Stomach (tissue), 9 donors: Measurements from ENCODE around the gene IPCEF1. TPM values are rescaled to one million over a fixed set of nuclear protein-coding genes. Genes with fewer than 3 reads are reported as not detected.
A peak's percentile ranks its signal among the peaks of the same experiment; 100 is the strongest.

Experiments used
- DNase-seq, 2 donors: peaks; one replicate each; pipeline versions ENCODE4 v3.0.0 to v3.0.0-alpha.2; 2013 to 2019
- H3K27ac ChIP-seq, 5 donors: fragments of 200-600 bp in 4 of 5; sonication (generic) in 4 of 5; one replicate each; pipeline ENCODE4 v1.5.1; 2013 to 2019; ENCODE audit warnings: mild to moderate bottlenecking in 1 of 5, moderate library complexity in 1 of 5
- H3K27me3 ChIP-seq, 3 donors: fragments of 200-600 bp; sonication (generic); one replicate each; pipeline ENCODE4 v1.5.1; 2017 to 2019; ENCODE audit warnings: mixed run types in 1 of 3
- H3K36me3 ChIP-seq, 4 donors: fragments of 200-600 bp; sonication (generic); 1 replicate in 3 of 4; 2 replicates in 1 of 4; pipeline ENCODE4 v1.5.1; 2016 to 2019
- H3K4me1 ChIP-seq, 4 donors: fragments of 200-600 bp; sonication (generic); one replicate each; pipeline ENCODE4 v1.5.1; 2016 to 2019
- H3K4me3 ChIP-seq, 4 donors: fragments of 200-600 bp; sonication (generic) in 3 of 4; one replicate each; pipeline ENCODE4 v1.5.1; 2016 to 2019; ENCODE audit warnings: mild to moderate bottlenecking in 1 of 4
- H3K9me3 ChIP-seq, 4 donors: fragments of 200-600 bp; sonication (generic); one replicate each; pipeline ENCODE4 v1.5.1; 2016 to 2019
- EP300 ChIP-seq: sonication (generic); formaldehyde crosslinking; IDR thresholded peaks from one replicate; pipeline ENCODE4 v1.6.1; 2017; ENCODE audit warnings: antibody characterized with exemption
- POLR2A ChIP-seq, 4 donors: fragments of 450-650 bp; IDR thresholded peaks; one replicate each; pipeline ENCODE4 v1.6.1; 2016; ENCODE audit warnings: antibody characterized with exemption in 4 of 4, control low read depth in 2 of 4, mild to moderate bottlenecking in 1 of 4, moderate library complexity in 1 of 4
- POLR2AphosphoS5 ChIP-seq, 3 donors: sonication (generic); formaldehyde crosslinking; IDR thresholded peaks; one replicate each; pipeline ENCODE4 v1.6.1; 2016; ENCODE audit warnings: antibody characterized with exemption in 3 of 3
- WGBS, 5 donors: extraction: QIAGEN DNeasy Blood & Tissue Kit in 3 of 5; methylation state at CpG; one replicate each; pipeline versions ENCODE4 v1.1.5 to v1.1.7; 2013 to 2018; 5-methylcytosine and 5-hydroxymethylcytosine counted together
- intact Hi-C: fragments of 100-400 bp; cut with DNase I; formaldehyde crosslinking; loops from one replicate; pipeline ENCODE4 v1.15.1; 2023; ENCODE audit warnings: low total_unique reads
- polyA plus RNA-seq, 3 donors: library from polyadenylated mRNA; stranded (reverse); fragments of 200-250 nt; gene quantifications; one replicate each; pipeline ENCODE4 v1.2.3, GENCODE V29; 2013
- total RNA-seq, 5 donors: library from RNA; depleted of rRNA; stranded (reverse); fragments of >200 nt; gene quantifications; one replicate each; pipeline versions ENCODE4 v1.1.0 to v1.2.3, GENCODE V29; 2014 to 2016
- TF ChIP-seq, protein P1 (sequence below), 7 experiments: fragments of 450-650 bp in 4 of 7; fragments of 200-600 bp in 3 of 7; sonication (generic) in 3 of 7; IDR thresholded peaks; one replicate each; pipeline ENCODE4 v1.5.1; 2016 to 2019; ENCODE audit warnings: antibody characterized with exemption in 7 of 7, control low read depth in 2 of 7, mild to moderate bottlenecking in 1 of 7
- donor health status: healthy with polysubstance abuse.
- donor health status: Bipolar disorder and iron deficiency.
- donor health status: healthy.

Gene IPCEF1
- total and polyA plus RNA-seq, 8 donors, result under 0.01 to 47.1 (median 1.4) TPM; not detected in 2

DNA sequence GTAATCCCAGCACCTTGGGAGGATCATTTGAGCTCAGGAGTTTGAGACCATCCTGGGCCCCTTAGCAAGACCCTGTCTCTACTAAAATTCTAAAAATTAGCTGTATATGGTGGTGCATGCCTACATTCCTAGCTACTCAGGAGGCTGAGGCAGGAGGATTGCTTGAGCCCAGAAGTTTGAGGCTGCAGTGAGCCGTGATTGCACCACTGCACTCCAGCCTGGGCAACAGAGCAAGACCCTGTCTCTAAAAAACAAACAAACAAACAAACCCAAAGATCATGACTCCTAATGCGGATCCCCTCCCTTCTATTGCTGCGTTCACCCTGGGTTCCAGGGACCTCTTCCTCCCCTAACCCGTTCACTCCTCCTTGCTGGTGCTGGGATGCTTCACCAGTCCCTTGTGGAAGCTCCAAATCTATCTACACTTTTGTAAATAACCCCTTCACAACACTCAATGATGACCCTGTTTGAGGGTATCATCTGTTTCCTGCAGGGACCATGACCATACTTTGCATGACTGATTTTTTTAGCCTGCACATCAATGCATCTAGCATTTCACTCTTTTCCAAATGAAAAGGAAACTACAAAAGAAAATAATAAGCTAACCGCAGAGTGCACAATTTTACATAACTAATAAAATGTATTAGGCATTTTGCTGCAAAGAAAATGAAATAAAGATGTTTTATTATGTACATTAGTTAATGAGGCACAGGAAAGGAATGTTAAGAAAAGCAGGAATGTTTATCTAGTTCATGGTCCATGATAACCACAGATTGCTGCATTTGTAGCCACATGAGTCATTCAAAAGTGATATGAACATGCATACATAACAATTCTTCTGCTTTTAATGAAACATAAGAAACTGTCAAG is 30.5 kb upstream of the IPCEF1 start:
- TF ChIP-seq POLR2A (IDR thresholded peaks at IDR 0.05) (no peak), EP300 (no peak), POLR2AphosphoS5 (IDR thresholded peaks at IDR 0.05) (peak in 2 of 3 donors; percentile 46 to 54)
- TF ChIP-seq, protein P1, sequence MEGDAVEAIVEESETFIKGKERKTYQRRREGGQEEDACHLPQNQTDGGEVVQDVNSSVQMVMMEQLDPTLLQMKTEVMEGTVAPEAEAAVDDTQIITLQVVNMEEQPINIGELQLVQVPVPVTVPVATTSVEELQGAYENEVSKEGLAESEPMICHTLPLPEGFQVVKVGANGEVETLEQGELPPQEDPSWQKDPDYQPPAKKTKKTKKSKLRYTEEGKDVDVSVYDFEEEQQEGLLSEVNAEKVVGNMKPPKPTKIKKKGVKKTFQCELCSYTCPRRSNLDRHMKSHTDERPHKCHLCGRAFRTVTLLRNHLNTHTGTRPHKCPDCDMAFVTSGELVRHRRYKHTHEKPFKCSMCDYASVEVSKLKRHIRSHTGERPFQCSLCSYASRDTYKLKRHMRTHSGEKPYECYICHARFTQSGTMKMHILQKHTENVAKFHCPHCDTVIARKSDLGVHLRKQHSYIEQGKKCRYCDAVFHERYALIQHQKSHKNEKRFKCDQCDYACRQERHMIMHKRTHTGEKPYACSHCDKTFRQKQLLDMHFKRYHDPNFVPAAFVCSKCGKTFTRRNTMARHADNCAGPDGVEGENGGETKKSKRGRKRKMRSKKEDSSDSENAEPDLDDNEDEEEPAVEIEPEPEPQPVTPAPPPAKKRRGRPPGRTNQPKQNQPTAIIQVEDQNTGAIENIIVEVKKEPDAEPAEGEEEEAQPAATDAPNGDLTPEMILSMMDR (IDR thresholded peaks at IDR 0.05), result no peak
- H3K4me3 ChIP-seq, result no peak overlapping the region
- no peaks in the 10 kb centered on the region for H3K36me3 ChIP-seq
- H3K9me3 ChIP-seq, result peaks cover 0 to 5% (median 0%) of the 10 kb centered on the region in 4 donors
- 71 to 88% (median 80%) methylated on average over 5 of the region's 5 CpGs for WGBS, 5 donors
- peak in 1 of 2 donors; percentile 51 for DNase-seq
- intact Hi-C loops, result no loop called here
- peaks cover 0 to 25% (median 10%) of the 10 kb centered on the region in 4 donors for H3K4me1 ChIP-seq
- H3K27ac ChIP-seq, result no peak overlapping the region
- no peaks in the 10 kb centered on the region for H3K27me3 ChIP-seq

DNA sequence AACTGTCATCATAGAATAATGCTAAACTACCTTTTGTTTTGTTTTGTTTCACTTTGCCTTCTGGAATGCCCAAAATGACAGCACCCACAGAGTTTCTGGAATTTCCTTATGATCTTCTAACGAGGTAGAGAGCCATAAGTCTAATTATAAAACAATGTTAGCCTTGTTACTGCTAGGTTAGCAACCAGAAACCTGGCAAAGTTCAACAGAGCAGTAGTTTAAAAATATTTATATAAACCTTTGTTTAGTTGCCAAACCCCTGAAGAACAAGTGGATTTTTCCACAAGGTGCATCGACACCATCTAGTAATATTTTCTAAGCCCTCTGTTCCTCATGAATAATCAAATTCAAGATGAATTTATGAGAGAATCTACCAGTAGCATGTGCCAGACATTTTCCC is 27.6 kb upstream of the IPCEF1 start:
- intact Hi-C loops, result no loop called here
- H3K27me3 ChIP-seq, result no peaks in the 10 kb centered on the region
- TF ChIP-seq, protein P1 (IDR thresholded peaks at IDR 0.05), result no peak
- TF ChIP-seq EP300 (no peak), POLR2A (IDR thresholded peaks at IDR 0.05) (no peak), POLR2AphosphoS5 (IDR thresholded peaks at IDR 0.05) (no peak)
- H3K27ac ChIP-seq, result no peak overlapping the region
- no peak for DNase-seq
- H3K36me3 ChIP-seq, result no peaks in the 10 kb centered on the region
- no peak overlapping the region for H3K4me3 ChIP-seq
- peaks cover 0 to 5% (median 0%) of the 10 kb centered on the region in 4 donors for H3K9me3 ChIP-seq
- 23 to 32% (median 32%) methylated on average over 2 of the region's 2 CpGs for WGBS, 5 donors
- peaks cover 0 to 25% (median 10%) of the 10 kb centered on the region in 4 donors for H3K4me1 ChIP-seq

DNA sequence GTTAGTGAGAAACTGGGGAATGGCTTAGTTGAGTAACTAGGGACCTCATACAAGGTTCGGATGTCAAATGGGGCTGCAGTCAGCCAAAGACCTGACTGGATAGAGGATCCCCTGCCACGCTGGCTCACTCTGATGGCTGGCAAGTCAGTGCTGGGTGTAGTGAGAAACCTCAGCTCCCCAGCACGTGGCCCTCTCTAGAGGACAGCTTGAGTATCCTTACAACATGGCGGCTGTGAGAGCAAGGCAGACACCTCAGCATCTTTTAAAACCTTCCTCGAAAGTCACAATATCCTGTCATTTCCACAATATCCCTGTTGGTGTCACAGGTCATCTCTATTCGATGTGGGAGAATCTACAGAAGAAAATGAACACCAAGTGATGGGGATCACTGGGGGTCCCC is 26.7 kb upstream of the IPCEF1 start:
- no peak overlapping the region for H3K27ac ChIP-seq
- no peaks in the 10 kb centered on the region for H3K27me3 ChIP-seq
- intact Hi-C loops, result no loop called here
- DNase-seq, result no peak
- peaks cover 0 to 22% (median 10%) of the 10 kb centered on the region in 4 donors for H3K4me1 ChIP-seq
- H3K4me3 ChIP-seq, result no peak overlapping the region
- no peaks in the 10 kb centered on the region for H3K36me3 ChIP-seq
- 87 to 99% (median 94%) methylated on average over 6 of the region's 6 CpGs for WGBS, 5 donors
- TF ChIP-seq POLR2AphosphoS5 (IDR thresholded peaks at IDR 0.05), result no peak
- peaks cover 0 to 5% (median 0%) of the 10 kb centered on the region in 4 donors for H3K9me3 ChIP-seq

DNA sequence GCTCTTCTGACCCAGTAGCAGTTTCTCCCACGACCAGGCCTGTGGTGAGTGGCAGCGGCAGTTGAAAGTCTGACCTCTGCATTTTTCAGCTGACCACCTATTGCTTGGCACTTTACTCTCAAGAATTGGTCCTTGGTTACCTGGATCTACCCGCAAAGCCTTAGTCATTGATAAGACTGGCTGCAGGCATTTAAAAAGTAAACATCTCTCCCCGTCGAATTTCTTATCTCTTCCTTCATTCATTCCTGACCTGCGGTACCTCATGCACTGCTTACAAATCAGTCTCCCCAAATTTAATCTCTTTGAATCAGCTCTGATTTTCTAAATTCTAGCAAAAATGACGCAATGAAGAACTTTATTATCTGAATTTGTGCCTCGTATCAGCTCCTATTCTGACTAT is 26.1 kb upstream of the IPCEF1 start:
- intact Hi-C loops, result no loop called here

DNA sequence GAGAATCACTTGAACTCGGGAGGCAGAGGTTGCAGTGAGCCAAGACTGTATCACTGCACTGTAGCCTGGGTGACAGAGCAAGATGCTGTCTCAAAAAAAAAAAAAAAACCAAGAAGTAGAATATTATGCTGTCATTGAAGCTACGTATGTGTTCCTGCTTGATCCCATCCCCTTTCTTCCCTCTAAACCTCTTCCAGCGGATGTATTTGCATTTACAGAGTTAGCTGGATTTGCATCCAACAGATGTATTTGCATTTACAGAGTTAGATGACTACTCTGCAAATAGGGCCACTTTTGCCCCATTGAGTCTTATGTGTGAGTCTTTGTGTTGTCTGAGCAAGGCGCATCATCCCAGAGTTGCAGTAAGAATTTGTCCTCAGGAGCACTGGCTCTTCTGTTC is 24.9 kb upstream of the IPCEF1 start:
- Histone ChIP-seq H3K4me1 (peaks cover 0 to 10% (median 7%) of the 10 kb centered on the region in 4 donors), H3K27ac (no peak overlapping the region), H3K4me3 (no peak overlapping the region), H3K36me3 (no peaks in the 10 kb centered on the region), H3K27me3 (no peaks in the 10 kb centered on the region), H3K9me3 (peaks cover 0 to 5% (median 0%) of the 10 kb centered on the region in 4 donors)
- intact Hi-C loops, result no loop called here
- no peak for DNase-seq
- TF ChIP-seq EP300 (no peak), POLR2A (IDR thresholded peaks at IDR 0.05) (no peak), POLR2AphosphoS5 (IDR thresholded peaks at IDR 0.05) (no peak)
- TF ChIP-seq, protein P1 (IDR thresholded peaks at IDR 0.05), result no peak
- WGBS, 5 donors, result 91 to 97% (median 95%) methylated on average over 4 of the region's 4 CpGs

More for the DNA sequence above, 26.1 kb upstream of the IPCEF1 start:
- H3K27ac ChIP-seq, result no peak overlapping the region
- no peak for TF ChIP-seq EP300
- peak in 1 of 3 donors; percentile 74 for TF ChIP-seq POLR2AphosphoS5 (IDR thresholded peaks at IDR 0.05)
- H3K27me3 ChIP-seq, result no peaks in the 10 kb centered on the region
- peak; percentile 44 to 67 for DNase-seq
- H3K4me1 ChIP-seq, result peaks cover 0 to 17% (median 10%) of the 10 kb centered on the region in 4 donors
- H3K9me3 ChIP-seq, result peaks cover 0 to 5% (median 0%) of the 10 kb centered on the region in 4 donors
- WGBS, 5 donors, result 27 to 50% (median 34%) methylated on average over 8 of the region's 8 CpGs
- H3K4me3 ChIP-seq, result no peak overlapping the region
- H3K36me3 ChIP-seq, result no peaks in the 10 kb centered on the region
